Measurements from ENCODE around the gene KANSL2. TPM values are rescaled to one million over a fixed set of nuclear protein-coding genes. Genes with fewer than 3 reads are reported as not detected.
"Not testable (repeated sequence)": the region's sequence is repeated elsewhere in the genome, so short reads cannot be mapped to it uniquely, and the experiment has no call there.

The KANSL2 gene
- total RNA-seq, 2 experiments from 2014 or later: 142 to 144 TPM

DNA sequence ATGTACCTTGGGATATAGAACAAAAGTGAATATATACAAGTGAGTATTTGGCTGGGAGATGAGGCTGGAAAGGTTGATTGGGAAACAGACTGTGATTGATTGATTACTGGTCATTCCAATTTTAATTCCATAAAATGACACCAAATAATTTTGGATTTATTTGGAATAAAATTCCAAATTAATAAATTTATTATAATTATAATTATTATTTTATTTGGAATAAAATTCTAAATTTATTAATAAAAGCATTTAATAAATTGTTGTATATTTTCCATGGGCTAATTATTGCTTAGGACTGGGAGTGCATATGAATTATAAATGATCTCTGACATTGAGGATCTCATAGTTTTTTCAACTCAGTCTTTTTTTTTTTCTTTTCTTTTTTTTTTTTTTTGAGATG, 51.7 kb downstream of the KANSL2 start:
- Mint-ChIP-seq H3K4me1 (ENCODE audit: low read depth) (no peaks in the 10 kb centered on the region), H3K9me3 (no peaks in the 10 kb centered on the region), H3K27ac (no peak overlapping the region), H3K27me3 (peaks cover 37% of the 10 kb centered on the region), H3K36me3 (ENCODE audit: low read depth) (no peaks in the 10 kb centered on the region), H3K4me3 (no peak overlapping the region)
- intact Hi-C loops (cut with DNase I, micrococcal nuclease): no loop called here
- H3K36me3 ChIP-seq (ENCODE audit: insufficient read depth, low read length): no peaks in the 10 kb centered on the region
- H3K27ac ChIP-seq (ENCODE audit: low read depth in 1 of 2, low read length in 2 of 2): no peak overlapping the region
- H3K4me3 ChIP-seq (ENCODE audit: low read length): no peak overlapping the region
- ChIA-PET CTCF (no interaction called here), POLR2A (no interaction called here)
- H3K27me3 ChIP-seq (ENCODE audit: control insufficient read depth in 1 of 2, insufficient read depth in 2 of 2, low read length in 2 of 2): peaks cover 2 to 16% of the 10 kb centered on the region in 2 experiments
- no peak for TF ChIP-seq CTCF (IDR thresholded peaks at IDR 0.05)
- no peaks in the 10 kb centered on the region for H3K4me1 ChIP-seq (ENCODE audit: insufficient read depth, low read length)
- ATAC-seq (ENCODE audit: poor library complexity): no peak
- DNase-seq: no peak
- H3K9me3 ChIP-seq (ENCODE audit: control insufficient read depth in 1 of 2, insufficient read depth in 1 of 2, low read length in 2 of 2): no peaks in the 10 kb centered on the region

GRCh38 chr12:48629541-48629940, 52.5 kb downstream of the KANSL2 start:
- Mint-ChIP-seq H3K4me1 (ENCODE audit: low read depth) (no peaks in the 10 kb centered on the region), H3K36me3 (ENCODE audit: low read depth) (no peaks in the 10 kb centered on the region), H3K4me3 (no peak overlapping the region), H3K27me3 (peaks cover 37% of the 10 kb centered on the region), H3K9me3 (no peaks in the 10 kb centered on the region), H3K27ac (no peak overlapping the region)
- Histone ChIP-seq H3K9me3 (ENCODE audit: control insufficient read depth in 1 of 2, insufficient read depth in 1 of 2, low read length in 2 of 2) (no peaks in the 10 kb centered on the region), H3K27me3 (ENCODE audit: control insufficient read depth in 1 of 2, insufficient read depth in 2 of 2, low read length in 2 of 2) (peaks cover 2 to 16% of the 10 kb centered on the region in 2 experiments), H3K36me3 (ENCODE audit: insufficient read depth, low read length) (no peaks in the 10 kb centered on the region), H3K27ac (ENCODE audit: low read depth in 1 of 2, low read length in 2 of 2) (no peak overlapping the region), H3K4me1 (ENCODE audit: insufficient read depth, low read length) (no peaks in the 10 kb centered on the region), H3K4me3 (ENCODE audit: low read length) (no peak overlapping the region)
- ChIA-PET CTCF (no interaction called here), POLR2A (no interaction called here)
- intact Hi-C loops (cut with DNase I, micrococcal nuclease): no loop called here
- ATAC-seq (ENCODE audit: poor library complexity) (no peak), DNase-seq (no peak)
- no peak for TF ChIP-seq CTCF (IDR thresholded peaks at IDR 0.05)

DNA sequence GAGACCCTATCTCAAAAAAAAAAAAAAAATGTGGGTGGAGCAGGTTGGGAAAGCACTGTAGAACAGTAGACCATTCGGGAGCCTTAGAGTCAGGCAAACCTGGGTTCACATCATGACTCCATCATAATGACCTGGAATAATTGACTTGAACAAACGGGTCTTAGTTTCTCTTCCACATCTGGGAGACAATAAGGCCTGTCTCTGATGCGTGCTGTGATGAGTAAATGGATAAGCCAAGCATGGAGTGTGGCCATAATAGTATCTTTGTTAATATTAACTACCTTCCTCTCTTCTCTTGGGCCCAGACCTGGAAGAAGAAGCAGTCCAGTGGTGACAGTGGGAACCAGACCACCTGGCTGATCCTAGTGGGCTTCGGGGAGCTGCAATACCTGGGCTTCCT, 54.5 kb downstream of the KANSL2 start:
- peaks cover 4 to 16% of the 10 kb centered on the region in 2 experiments for H3K27me3 ChIP-seq (ENCODE audit: control insufficient read depth in 1 of 2, insufficient read depth in 2 of 2, low read length in 2 of 2)
- Mint-ChIP-seq H3K4me1 (ENCODE audit: low read depth) (no peaks in the 10 kb centered on the region), H3K27me3 (peaks cover 38% of the 10 kb centered on the region), H3K4me3 (no peak overlapping the region), H3K27ac (no peak overlapping the region), H3K9me3 (no peaks in the 10 kb centered on the region), H3K36me3 (ENCODE audit: low read depth) (no peaks in the 10 kb centered on the region)
- no peaks in the 10 kb centered on the region for H3K9me3 ChIP-seq (ENCODE audit: control insufficient read depth in 1 of 2, insufficient read depth in 1 of 2, low read length in 2 of 2)
- no peak for ATAC-seq (ENCODE audit: poor library complexity)
- no peak for DNase-seq
- intact Hi-C loops (cut with DNase I, micrococcal nuclease): no loop called here
- CTCF ChIA-PET: no interaction called here
- TF ChIP-seq CTCF (IDR thresholded peaks at IDR 0.05): no peak
- POLR2A ChIA-PET: no interaction called here
- H3K4me3 ChIP-seq (ENCODE audit: low read length): no peak overlapping the region
- H3K36me3 ChIP-seq (ENCODE audit: insufficient read depth, low read length): no peaks in the 10 kb centered on the region
- H3K27ac ChIP-seq (ENCODE audit: low read depth in 1 of 2, low read length in 2 of 2): no peak overlapping the region
- H3K4me1 ChIP-seq (ENCODE audit: insufficient read depth, low read length): no peaks in the 10 kb centered on the region

DNA sequence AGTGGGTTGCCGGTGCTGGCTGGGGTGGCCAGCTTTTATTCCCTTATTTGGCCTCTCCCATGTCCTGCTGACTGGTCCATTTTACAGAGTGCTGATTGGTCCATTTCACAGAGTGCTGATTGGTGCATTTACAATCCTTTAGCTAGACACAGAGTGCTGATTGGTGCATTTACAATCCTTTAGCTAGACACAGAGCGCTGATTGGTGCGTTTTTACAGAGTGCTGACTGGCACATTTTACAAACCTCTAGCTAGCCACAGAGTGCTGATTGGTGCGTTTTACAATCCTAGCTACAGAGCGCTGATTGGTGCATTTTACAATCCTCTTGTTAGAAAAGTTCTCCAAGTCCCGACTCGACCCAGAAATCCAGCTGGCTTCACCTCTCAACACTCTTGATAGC, 59.0 kb downstream of the KANSL2 start:
- H3K4me1 ChIP-seq (ENCODE audit: insufficient read depth, low read length); H3K36me3 Mint-ChIP-seq (ENCODE audit: low read depth); H3K27ac ChIP-seq (ENCODE audit: low read depth in 1 of 2, low read length in 2 of 2); H3K27ac Mint-ChIP-seq; CTCF ChIA-PET; POLR2A ChIA-PET; ATAC-seq (ENCODE audit: poor library complexity); DNase-seq; H3K9me3 Mint-ChIP-seq; H3K4me3 Mint-ChIP-seq; H3K4me3 ChIP-seq (ENCODE audit: low read length); intact Hi-C loops (cut with DNase I, micrococcal nuclease); H3K27me3 ChIP-seq (ENCODE audit: control insufficient read depth in 1 of 2, insufficient read depth in 2 of 2, low read length in 2 of 2); H3K36me3 ChIP-seq (ENCODE audit: insufficient read depth, low read length); H3K4me1 Mint-ChIP-seq (ENCODE audit: low read depth); H3K9me3 ChIP-seq (ENCODE audit: control insufficient read depth in 1 of 2, insufficient read depth in 1 of 2, low read length in 2 of 2): not testable (repeated sequence)
- peaks cover 31% of the 10 kb centered on the region for H3K27me3 Mint-ChIP-seq

All from CD4-positive, alpha-beta T cell (primary cell).